Endothelial cell of umbilical vein (primary cell): ENCODE results near the gene ASIC1. TPM values are rescaled to one million over a fixed set of nuclear protein-coding genes. Genes with fewer than 3 reads are reported as not detected.

Source experiments
- BruUV-seq: library from RNA; stranded (reverse); fragments of 400-500 nt; replicated peaks from 2 replicates; lab custom pipeline; 2021; lab: Mats Ljungman, UMichigan
- CTCF ChIA-PET: fragments of 300-600, 350-600 bp; sonication (Branson Sonifier 250); formaldehyde crosslinking; loops from one replicate; lab custom pipeline; 2021; ENCODE audit warnings: antibody characterized with exemption, inconsistent platforms; lab: Charles Lee
- POLR2A ChIA-PET: fragments of 300-600, 350-600 bp; sonication (Branson Sonifier 250); formaldehyde crosslinking; loops from one replicate; lab custom pipeline; 2021; ENCODE audit warnings: antibody characterized with exemption, inconsistent platforms; lab: Charles Lee
- DNase-seq: peaks from one replicate; pipeline ENCODE4 v3.0.0-alpha.2; 2011; ENCODE audit warnings: low read depth, low spot score
- FAIRE-seq: peaks from 2 replicates; lab custom pipeline; 2011; peaks lifted over from hg19 to GRCh38; lab: Jason Lieb, UNC
- H2AFZ ChIP-seq: 2 replicates; pipeline ENCODE4 v1.6.0; 2012; ENCODE audit warnings: low read depth, low read length, control low read depth, inconsistent platforms
- H3K27ac ChIP-seq: 2 replicates; pipeline ENCODE4 v1.5.1; 2011; ENCODE audit warnings: low read depth, mild to moderate bottlenecking, control low read depth, low read length, moderate library complexity; ENCODE audit not compliant: insufficient read depth
- H3K27me3 ChIP-seq, 2 experiments: 2 replicates each; pipeline versions ENCODE4 v1.6.0 to v1.6.1; 2011; ENCODE audit warnings: low read length in 2 of 2, mixed read lengths in 1 of 2; ENCODE audit not compliant: control insufficient read depth in 2 of 2, insufficient read depth in 2 of 2
- H3K36me3 ChIP-seq, 2 experiments: 2 replicates in 1 of 2; 3 replicates in 1 of 2; pipeline ENCODE4 v1.5.1; 2011; ENCODE audit warnings: low read length in 2 of 2, mild to moderate bottlenecking in 1 of 2, moderate library complexity in 1 of 2; ENCODE audit not compliant: control insufficient read depth in 2 of 2, insufficient read depth in 2 of 2; ENCODE audit errors: extremely low read depth in 1 of 2
- H3K4me1 ChIP-seq: 3 replicates; pipeline ENCODE4 v1.5.1; 2011; ENCODE audit warnings: mild to moderate bottlenecking, low read length; ENCODE audit not compliant: control insufficient read depth, insufficient read depth; ENCODE audit errors: extremely low read depth
- H3K4me2 ChIP-seq: 2 replicates; pipeline ENCODE4 v1.6.1; 2011; ENCODE audit warnings: low read length, control low read depth, mixed read lengths; ENCODE audit not compliant: insufficient read depth
- H3K4me3 ChIP-seq, 3 experiments: fragments of 200-600 bp in 1 of 3; sonication (generic), shearing (Covaris generic) in 1 of 3; replicated peaks in 1 of 3; 2 replicates each; pipeline ENCODE4 v1.5.1; 2011 to 2016; ENCODE audit warnings: control low read depth in 3 of 3, low read length in 3 of 3, mild to moderate bottlenecking in 2 of 3, inconsistent platforms in 1 of 3, low read depth in 1 of 3, moderate library complexity in 1 of 3; ENCODE audit not compliant: insufficient read depth in 1 of 3
- H3K79me2 ChIP-seq: 2 replicates; pipeline ENCODE4 v1.6.0; 2012; ENCODE audit warnings: low read length, inconsistent platforms; ENCODE audit not compliant: control insufficient read depth, insufficient read depth
- H3K9ac ChIP-seq: replicated peaks from 2 replicates; pipeline ENCODE3; 2011; ENCODE audit warnings: low read length, control low read depth; ENCODE audit not compliant: insufficient read depth; ENCODE audit errors: extremely low read depth
- H3K9me1 ChIP-seq: replicated peaks from 3 replicates; pipeline ENCODE4 v1.6.0; 2011; ENCODE audit warnings: mild to moderate bottlenecking, low read length; ENCODE audit not compliant: control insufficient read depth, insufficient read depth; ENCODE audit errors: extremely low read depth
- H3K9me3 ChIP-seq: replicated peaks from 2 replicates; pipeline ENCODE4 v1.5.1; 2012; ENCODE audit warnings: low read length, inconsistent platforms; ENCODE audit not compliant: control insufficient read depth, insufficient read depth
- H4K20me1 ChIP-seq: replicated peaks from 2 replicates; pipeline ENCODE3; 2011; ENCODE audit warnings: mild to moderate bottlenecking, low read length; ENCODE audit not compliant: control insufficient read depth, insufficient read depth; ENCODE audit errors: extremely low read depth
- CTCF ChIP-seq, 2 donors: IDR thresholded peaks; 1 replicate in 1 of 2; 2 replicates in 1 of 2; pipeline ENCODE4 v1.5.1; 2011; ENCODE audit warnings: low read length in 2 of 2, mild to moderate bottlenecking in 2 of 2, moderate library complexity in 2 of 2, control low read depth in 1 of 2, inconsistent platforms in 1 of 2, low read depth in 1 of 2; ENCODE audit not compliant: insufficient read depth in 1 of 2; ENCODE audit errors: extremely low read depth in 1 of 2
- EZH2 ChIP-seq: IDR thresholded peaks from 2 replicates; pipeline ENCODE4 v1.6.1; 2012; ENCODE audit warnings: borderline replicate concordance, low read depth, mild to moderate bottlenecking, moderate library complexity, low read length, inconsistent platforms; ENCODE audit not compliant: severe bottlenecking
- FOS ChIP-seq: IDR thresholded peaks from 2 replicates; pipeline ENCODE4 v1.6.1; 2011; ENCODE audit warnings: mild to moderate bottlenecking, low read length, moderate library complexity, borderline replicate concordance; ENCODE audit not compliant: insufficient read depth
- GATA2 ChIP-seq: IDR thresholded peaks from 2 replicates; pipeline ENCODE4 v1.7.0; 2011; ENCODE audit warnings: low read depth, mild to moderate bottlenecking, moderate library complexity, mixed read lengths, low read length; ENCODE audit not compliant: insufficient read length, insufficient read depth
- JUN ChIP-seq: IDR thresholded peaks from 2 replicates; pipeline ENCODE4 v1.6.1; 2011; ENCODE audit warnings: borderline replicate concordance, low read depth; ENCODE audit not compliant: insufficient read length, insufficient read depth
- MAX ChIP-seq: IDR thresholded peaks from 2 replicates; pipeline ENCODE4 v1.6.1; 2011; ENCODE audit not compliant: insufficient read depth, insufficient read length
- MYC ChIP-seq: IDR thresholded peaks from one replicate; pipeline ENCODE4 v1.6.1; 2011; ENCODE audit warnings: mild to moderate bottlenecking, low read depth, low read length
- POLR2A ChIP-seq: IDR thresholded peaks from 2 replicates; pipeline ENCODE4 v1.6.1; 2012; ENCODE audit warnings: low read depth, mild to moderate bottlenecking, control low read depth, low read length
- dilution Hi-C: fragments of 300-500 bp; cut with MboI; formaldehyde crosslinking; loops from one replicate; pipeline ENCODE4 v1.15.0; 2019; ENCODE audit warnings: low sequenced_read_pairs; ENCODE audit not compliant: extremely low pct_ligation_motif_present
- intact Hi-C: fragments of 100-400 bp; cut with micrococcal nuclease; formaldehyde crosslinking; loops from one replicate; pipeline ENCODE4 v1.10.0; 2022
- polyA plus RNA-seq, 4 experiments: library from polyadenylated mRNA; depleted of rRNA in 3 of 4; stranded (reverse) in 3 of 4; unstranded in 1 of 4; fragments of >200 nt; gene quantifications; 2 replicates each; pipeline versions ENCODE4 v1.2.1 to v1.2.3, GENCODE V29; 2011 to 2012; ENCODE audit warnings: missing spikeins in 1 of 4
- total RNA-seq: library from RNA; stranded (reverse); gene quantifications from 2 replicates; pipeline ENCODE4 v1.2.3, GENCODE V29; 2021

The ASIC1 gene
- total and polyA plus RNA-seq, 2 donors (not counting 3 experiments of a cell fraction or from before 2014, with no cell fraction given) = 0.53 to 0.66 TPM

GRCh38 chr12:50099302-50100008, 42.1 kb downstream of the ASIC1 start:
- H3K4me1 ChIP-seq = no peaks in the 10 kb centered on the region
- H3K9me3 ChIP-seq = no peaks in the 10 kb centered on the region
- H2AFZ ChIP-seq = no peak overlapping the region
- BruUV-seq = TSS peak; percentile 33
- no peak overlapping the region for H3K9ac ChIP-seq
- POLR2A ChIA-PET = interaction anchor here (1.1 kb wide), 1 partner anchor 13 kb away, joined by 3 read pairs; the partner anchor contains the start of gene COX14
- H3K27ac ChIP-seq = no peak overlapping the region
- no peaks in the 10 kb centered on the region for H3K27me3 ChIP-seq
- peaks cover 24 to 45% of the 10 kb centered on the region in 2 experiments for H3K36me3 ChIP-seq
- no peaks in the 10 kb centered on the region for H4K20me1 ChIP-seq
- no peaks in the 10 kb centered on the region for H3K9me1 ChIP-seq
- FAIRE-seq = no peak
- H3K79me2 ChIP-seq = no peaks in the 10 kb centered on the region
- dilution Hi-C loops (no loop called here), intact Hi-C loops (no loop called here)
- CTCF ChIA-PET = interaction anchor here (1.3 to 6.4 kb wide), 4 partner anchors 12 to 215 kb away, joined by 3 to 80 read pairs (median 4); partner anchors contain the start of gene COX14
- no peak for DNase-seq
- no peak for TF ChIP-seq JUN
- peak; percentile 55 for TF ChIP-seq FOS
- H3K4me3 ChIP-seq = no peak overlapping the region
- no peak overlapping the region for H3K4me2 ChIP-seq

DNA sequence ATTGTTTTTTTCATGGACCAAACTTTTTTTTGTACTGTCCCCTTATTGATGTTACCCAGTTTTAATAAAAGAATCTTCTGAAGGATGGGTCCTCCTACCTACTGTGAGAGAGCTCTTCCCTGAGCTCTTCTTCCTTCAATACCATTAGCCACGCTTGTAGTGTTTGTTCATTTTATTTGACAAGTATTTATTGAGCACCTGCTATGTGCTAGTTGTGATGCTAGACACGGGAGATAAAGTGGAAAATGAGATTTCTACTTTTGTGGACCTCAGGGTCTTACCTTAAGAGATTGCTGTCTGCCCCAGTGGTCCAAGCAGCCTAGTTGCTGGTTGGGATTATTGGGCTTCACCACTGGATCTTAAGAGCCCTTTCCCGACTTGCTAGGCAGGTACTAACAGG, 43.2 kb downstream of the ASIC1 start:
- H2AFZ ChIP-seq = no peak overlapping the region
- H3K36me3 ChIP-seq = peaks cover 20 to 41% of the 10 kb centered on the region in 2 experiments
- POLR2A ChIA-PET = interaction anchor here (1.1 kb wide), 1 partner anchor 12 kb away, joined by 3 read pairs; the partner anchor contains the start of gene COX14
- H4K20me1 ChIP-seq = no peaks in the 10 kb centered on the region
- no peaks in the 10 kb centered on the region for H3K4me1 ChIP-seq
- H3K27ac ChIP-seq = no peak overlapping the region
- DNase-seq = no peak
- intact Hi-C loops (no loop called here), dilution Hi-C loops (no loop called here)
- no peak overlapping the region for H3K4me3 ChIP-seq
- no peaks in the 10 kb centered on the region for H3K79me2 ChIP-seq
- no peak for FAIRE-seq
- CTCF ChIA-PET = interaction anchor here (0.9 to 6.4 kb wide), 7 partner anchors 10 to 214 kb away, joined by 3 to 80 read pairs (median 4); partner anchors contain the start of genes COX14 and SMARCD1
- H3K4me2 ChIP-seq = no peak overlapping the region
- no peaks in the 10 kb centered on the region for H3K9me3 ChIP-seq
- H3K9me1 ChIP-seq = no peaks in the 10 kb centered on the region
- TF ChIP-seq MYC = no peak
- no peak for TF ChIP-seq JUN
- TF ChIP-seq MAX = no peak
- no peak for TF ChIP-seq GATA2
- TF ChIP-seq CTCF (IDR thresholded peaks at IDR 0.05; ENCODE audit: extremely low read depth in 1 of 2, insufficient read depth in 1 of 2, low read depth in 1 of 2, low read length in 2 of 2) = no peak
- no peak for TF ChIP-seq EZH2
- no peak for TF ChIP-seq POLR2A
- BruUV-seq = no TSS peak
- no peak overlapping the region for H3K9ac ChIP-seq
- H3K27me3 ChIP-seq = no peaks in the 10 kb centered on the region
